Natural killer cell (primary cell): Measurements from ENCODE around the gene TMEM255B. TPM values are rescaled to one million over a fixed set of nuclear protein-coding genes. Genes with fewer than 3 reads are reported as not detected.

Experiments used
- ATAC-seq, 3 donors: fragments of 150-1000 bp in 2 of 3; fragments of 200-7000 bp in 1 of 3; cut with Tn5 transposase; 1 replicate in 1 of 3; 2 replicates in 2 of 3; pipeline ENCODE4 v1.10.0; 2021; ENCODE audit warnings: mild to moderate bottlenecking in 2 of 3, moderate library complexity in 2 of 3
- DNase-seq, 2 donors: peaks; one replicate each; pipeline versions ENCODE4 v3.0.0 to v3.0.0-alpha.2; 2013 to 2021; ENCODE audit warnings: mixed read lengths in 1 of 2
- H3K27ac ChIP-seq: one replicate; pipeline ENCODE4 v1.5.1; 2013; ENCODE audit warnings: mild to moderate bottlenecking, low read length
- H3K27me3 ChIP-seq: one replicate; pipeline ENCODE4 v1.6.1; 2013; ENCODE audit warnings: low read length; ENCODE audit not compliant: control insufficient read depth, insufficient read depth
- H3K36me3 ChIP-seq: one replicate; pipeline ENCODE4 v1.6.1; 2013; ENCODE audit warnings: low read length; ENCODE audit not compliant: control insufficient read depth, insufficient read depth
- H3K4me1 ChIP-seq: one replicate; pipeline ENCODE4 v1.6.1; 2013; ENCODE audit warnings: low read length; ENCODE audit not compliant: control insufficient read depth, insufficient read depth
- H3K4me3 ChIP-seq: one replicate; pipeline ENCODE4 v1.5.1; 2013; ENCODE audit warnings: low read length
- H3K9me3 ChIP-seq: one replicate; pipeline ENCODE4 v1.6.1; 2013; ENCODE audit warnings: low read length; ENCODE audit not compliant: control insufficient read depth, insufficient read depth
- H3K27ac Mint-ChIP-seq, 2 donors: one replicate each; pipeline ENCODE4 v1.8.0; 2022; ENCODE audit warnings: mild to moderate bottlenecking in 2 of 2, mixed read lengths in 2 of 2, moderate library complexity in 1 of 2
- H3K27me3 Mint-ChIP-seq, 2 donors: one replicate each; pipeline ENCODE4 v1.8.0; 2022; ENCODE audit warnings: low read depth in 2 of 2, mixed read lengths in 2 of 2
- H3K36me3 Mint-ChIP-seq: one replicate; pipeline ENCODE4 v1.8.0; 2022; ENCODE audit warnings: mixed read lengths
- H3K4me1 Mint-ChIP-seq, 2 donors: one replicate each; pipeline ENCODE4 v1.8.0; 2022; ENCODE audit warnings: mixed read lengths in 2 of 2
- H3K4me3 Mint-ChIP-seq: one replicate; pipeline ENCODE4 v1.8.0; 2022; ENCODE audit warnings: mild to moderate bottlenecking, moderate library complexity, mixed read lengths
- H3K9me3 Mint-ChIP-seq, 2 donors: one replicate each; pipeline ENCODE4 v1.8.0; 2022; ENCODE audit warnings: mixed read lengths in 2 of 2
- WGBS: methylation state at CpG from one replicate; pipeline ENCODE4 v1.1.7; 2013; ENCODE audit warnings: missing lambda C conversion rate; ENCODE audit not compliant: insufficient coverage; 5-methylcytosine and 5-hydroxymethylcytosine counted together
- intact Hi-C: fragments of 100-400 bp; cut with micrococcal nuclease; formaldehyde crosslinking; loops from one replicate; pipeline ENCODE4 v1.14.2; 2022
- total RNA-seq, 4 donors: library from RNA; stranded (reverse); fragments of 120-200 nt in 1 of 4; gene quantifications; one replicate each; pipeline versions ENCODE4 v1.2.3 to v1.2.4, GENCODE V29; 2013 to 2022
- TF ChIP-seq, protein P1 (sequence below): fragments of 200-600 bp; IDR thresholded peaks from one replicate; pipeline ENCODE4 v1.8.0; 2022; ENCODE audit warnings: antibody characterized with exemption

TMEM255B gene
- total RNA-seq, 3 donors from 2014 or later (not counting 1 experiment from before 2014, with no cell fraction given): 0.38 to 3.0 (median 1.0) TPM

DNA sequence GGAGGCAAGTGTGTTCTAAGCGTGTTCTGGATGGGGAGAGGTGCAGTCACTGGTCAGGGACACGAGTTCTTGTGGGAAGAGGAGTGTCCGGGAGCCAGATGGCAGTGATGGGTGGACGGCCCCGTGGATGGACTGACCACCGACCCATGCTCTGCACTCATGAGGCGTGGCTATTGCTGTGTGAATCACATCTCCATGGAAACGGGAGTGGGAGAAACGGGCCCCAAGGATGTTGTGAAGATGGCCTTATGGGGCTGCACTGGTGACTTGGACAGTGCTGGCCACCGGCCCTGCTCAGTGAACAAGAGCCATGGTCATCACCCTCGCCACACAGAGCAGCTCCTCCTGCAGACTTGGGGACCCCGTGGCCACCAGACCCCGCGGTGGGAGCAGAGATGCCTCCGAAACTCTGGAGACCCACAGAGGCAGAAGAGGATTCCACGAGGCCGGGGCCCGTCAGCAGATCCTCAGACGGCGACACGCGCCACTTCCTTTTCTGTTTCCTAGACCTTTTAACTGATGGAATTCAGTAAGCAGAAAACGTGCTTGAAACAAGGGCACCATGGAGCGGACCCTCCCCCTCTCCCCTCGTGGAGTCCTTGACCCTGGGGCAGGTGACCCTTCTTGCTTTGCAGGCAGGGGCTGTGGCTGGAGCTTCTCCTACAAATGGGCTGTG is 57.4 kb downstream of the TMEM255B start:
- no peaks in the 10 kb centered on the region for H3K9me3 ChIP-seq
- H3K4me3 ChIP-seq: no peak overlapping the region
- H3K27ac ChIP-seq: no peak overlapping the region
- TF ChIP-seq, protein P1, sequence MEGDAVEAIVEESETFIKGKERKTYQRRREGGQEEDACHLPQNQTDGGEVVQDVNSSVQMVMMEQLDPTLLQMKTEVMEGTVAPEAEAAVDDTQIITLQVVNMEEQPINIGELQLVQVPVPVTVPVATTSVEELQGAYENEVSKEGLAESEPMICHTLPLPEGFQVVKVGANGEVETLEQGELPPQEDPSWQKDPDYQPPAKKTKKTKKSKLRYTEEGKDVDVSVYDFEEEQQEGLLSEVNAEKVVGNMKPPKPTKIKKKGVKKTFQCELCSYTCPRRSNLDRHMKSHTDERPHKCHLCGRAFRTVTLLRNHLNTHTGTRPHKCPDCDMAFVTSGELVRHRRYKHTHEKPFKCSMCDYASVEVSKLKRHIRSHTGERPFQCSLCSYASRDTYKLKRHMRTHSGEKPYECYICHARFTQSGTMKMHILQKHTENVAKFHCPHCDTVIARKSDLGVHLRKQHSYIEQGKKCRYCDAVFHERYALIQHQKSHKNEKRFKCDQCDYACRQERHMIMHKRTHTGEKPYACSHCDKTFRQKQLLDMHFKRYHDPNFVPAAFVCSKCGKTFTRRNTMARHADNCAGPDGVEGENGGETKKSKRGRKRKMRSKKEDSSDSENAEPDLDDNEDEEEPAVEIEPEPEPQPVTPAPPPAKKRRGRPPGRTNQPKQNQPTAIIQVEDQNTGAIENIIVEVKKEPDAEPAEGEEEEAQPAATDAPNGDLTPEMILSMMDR: no peak
- peaks cover 20% of the 10 kb centered on the region for H3K4me1 ChIP-seq
- Mint-ChIP-seq H3K27ac (peak overlapping the region in 1 of 2 donors; percentile 78), H3K36me3 (no peaks in the 10 kb centered on the region), H3K9me3 (no peaks in the 10 kb centered on the region), H3K27me3 (peaks cover 0 to 9% of the 10 kb centered on the region in 2 donors), H3K4me3 (peak overlapping the region; percentile 88), H3K4me1 (peaks cover 12 to 20% of the 10 kb centered on the region in 2 donors)
- intact Hi-C loops: no loop called here
- ATAC-seq: no peak
- peaks cover 4% of the 10 kb centered on the region for H3K27me3 ChIP-seq
- no peak for DNase-seq
- WGBS: 78% methylated on average over 25 of the region's 25 CpGs
- no peaks in the 10 kb centered on the region for H3K36me3 ChIP-seq

DNA sequence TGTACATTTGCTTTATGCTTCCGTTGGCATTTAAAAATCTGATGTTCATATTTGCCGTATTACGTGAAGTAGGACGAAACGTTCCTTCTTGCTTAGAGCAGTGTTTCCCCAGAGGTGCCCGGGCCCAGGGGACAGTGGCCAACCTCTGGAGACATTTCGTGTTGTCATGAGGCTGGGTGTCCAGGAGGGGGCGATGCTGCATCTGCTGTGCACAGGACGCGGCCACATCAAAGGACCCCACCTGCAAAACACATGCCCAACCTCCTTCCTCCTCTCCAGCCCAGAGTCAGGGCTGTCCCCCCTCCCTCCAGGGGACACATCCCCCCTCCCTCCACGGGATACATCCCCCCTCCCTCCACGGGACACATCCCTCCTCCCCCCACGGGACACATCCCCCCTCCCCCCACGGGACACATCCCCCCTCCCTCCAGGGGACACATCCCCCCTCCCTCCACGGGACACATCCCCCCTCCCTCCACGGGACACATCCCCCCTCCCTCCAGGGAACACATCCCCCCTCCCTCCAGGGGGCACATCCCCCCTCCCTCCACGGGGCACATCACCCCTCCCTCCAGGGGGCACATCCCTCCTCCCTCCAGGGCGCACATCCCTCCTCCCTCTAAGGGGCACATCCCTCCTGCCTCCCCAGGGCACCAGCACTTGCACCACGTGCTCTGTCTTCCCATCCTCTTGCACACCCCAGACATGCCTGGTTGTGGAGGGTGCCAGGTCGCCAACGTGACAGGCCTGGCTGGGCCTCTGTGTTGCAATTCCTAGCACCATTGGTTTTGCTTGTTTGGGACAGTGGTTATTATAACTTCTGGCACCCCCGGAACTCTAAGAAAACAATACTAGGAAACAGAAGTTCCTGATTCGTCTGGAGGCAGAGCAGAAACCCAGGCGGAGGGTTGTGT is 58.2 kb downstream of the TMEM255B start:
- Mint-ChIP-seq H3K4me1 (peaks cover 12 to 20% of the 10 kb centered on the region in 2 donors), H3K27ac (peak overlapping the region in 1 of 2 donors; percentile 31), H3K27me3 (peaks cover 0 to 9% of the 10 kb centered on the region in 2 donors), H3K36me3 (no peaks in the 10 kb centered on the region), H3K4me3 (peak overlapping the region; percentile 13), H3K9me3 (no peaks in the 10 kb centered on the region)
- Histone ChIP-seq H3K4me1 (peaks cover 20% of the 10 kb centered on the region), H3K27me3 (peaks cover 4% of the 10 kb centered on the region), H3K9me3 (no peaks in the 10 kb centered on the region), H3K4me3 (no peak overlapping the region), H3K36me3 (no peaks in the 10 kb centered on the region), H3K27ac (no peak overlapping the region)
- DNase-seq: peak; percentile 68 to 94
- WGBS: 59% methylated on average over 18 of the region's 24 CpGs
- intact Hi-C loops: loop anchor here (1.0 kb wide), 1 partner anchor 409 kb away; no protein-coding TSS in a partner anchor
- TF ChIP-seq, protein P1: peak; percentile 66
- ATAC-seq: peak; percentile 83 to 94 (median 89)

DNA sequence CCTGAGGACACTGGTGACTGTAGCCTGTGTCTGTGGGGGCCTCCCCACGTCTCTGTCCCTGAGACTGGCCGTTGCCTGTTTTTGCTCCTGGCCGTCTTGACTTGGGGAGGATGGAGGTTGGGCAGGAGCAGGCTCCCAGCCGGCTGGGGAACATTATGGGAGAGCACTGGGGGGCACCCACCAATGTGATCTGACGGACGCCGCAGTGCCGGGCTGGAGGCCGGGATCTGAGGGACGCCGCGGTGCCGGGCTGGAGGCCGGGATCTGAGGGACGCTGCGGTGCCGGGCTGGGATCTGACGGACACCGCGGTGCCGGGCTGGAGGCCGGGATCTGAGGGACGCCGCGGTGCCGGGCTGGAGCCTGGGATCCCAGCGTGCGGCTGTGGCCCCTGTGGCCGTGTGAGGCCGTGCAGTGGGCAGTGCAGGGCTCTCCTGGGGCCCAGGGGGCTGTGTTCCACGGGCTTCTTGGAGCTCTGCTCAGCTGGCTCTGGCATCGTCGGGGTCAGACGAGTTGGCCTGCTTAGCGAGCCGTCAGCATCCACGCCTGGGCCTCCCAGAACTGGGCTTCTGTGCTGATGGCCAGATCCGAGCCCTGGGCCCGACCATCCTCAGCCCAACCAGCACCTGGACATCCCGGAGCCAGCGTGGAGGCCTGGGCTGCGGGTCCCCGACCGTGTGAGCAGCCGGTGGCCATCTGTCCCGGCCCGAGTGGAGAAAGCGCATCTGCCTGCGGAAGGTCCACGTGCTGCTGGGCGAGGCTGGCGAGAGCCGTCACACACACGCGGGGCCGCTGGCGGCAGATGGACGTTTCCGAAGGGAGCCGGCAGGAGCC is 59.0 kb downstream of the TMEM255B start:
- intact Hi-C loops: loop anchor here (1.0 kb wide), 1 partner anchor 408 kb away; no protein-coding TSS in a partner anchor
- H3K4me1 Mint-ChIP-seq: peaks cover 12 to 20% of the 10 kb centered on the region in 2 donors
- Histone ChIP-seq H3K4me1 (peaks cover 20% of the 10 kb centered on the region), H3K9me3 (no peaks in the 10 kb centered on the region), H3K27ac (no peak overlapping the region), H3K4me3 (no peak overlapping the region), H3K27me3 (peaks cover 4% of the 10 kb centered on the region), H3K36me3 (no peaks in the 10 kb centered on the region)
- ATAC-seq (no peak), DNase-seq (no peak)
- H3K36me3 Mint-ChIP-seq: no peaks in the 10 kb centered on the region
- peak overlapping the region in 1 of 2 donors; percentile 31 for H3K27ac Mint-ChIP-seq
- peaks cover 0 to 9% of the 10 kb centered on the region in 2 donors for H3K27me3 Mint-ChIP-seq
- H3K9me3 Mint-ChIP-seq: no peaks in the 10 kb centered on the region
- 96% methylated on average over 60 of the region's 60 CpGs for WGBS
- H3K4me3 Mint-ChIP-seq: no peak overlapping the region
- TF ChIP-seq, protein P1: no peak
